ENCODE results near the gene PLPP7. TPM values are rescaled to one million over a fixed set of nuclear protein-coding genes. Genes with fewer than 3 reads are reported as not detected.

Gene PLPP7
- total and polyA plus RNA-seq, 11 donors, result 56.1 to 293 (median 109) TPM

DNA sequence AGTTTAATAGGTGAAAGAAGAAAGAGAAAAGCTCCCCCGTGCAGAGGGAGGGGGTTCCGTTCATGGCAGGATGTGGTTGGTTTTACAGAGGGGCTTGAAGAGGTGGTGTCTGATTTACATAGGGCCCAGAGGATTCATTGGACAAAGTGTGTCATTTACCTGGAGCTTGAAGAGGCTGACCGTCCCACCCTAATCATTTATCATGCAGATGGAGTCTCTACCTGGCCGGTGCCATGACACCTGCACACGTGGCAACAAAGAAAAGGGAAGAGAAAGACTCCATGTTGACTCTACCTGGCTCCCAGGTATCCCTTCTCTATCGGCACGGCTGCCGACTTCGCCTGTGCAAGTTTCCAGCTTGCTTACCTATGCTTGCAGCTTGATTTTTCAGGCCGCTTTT lies 69.0 kb downstream of the PLPP7 start:
- intact Hi-C loops (cut with DNase I), result loop anchor here in 1 of 10 donors (10.0 kb wide), 1 partner anchor 386 kb away; the partner anchor contains the start of gene RAPGEF1
- DNase-seq (peak in 1 of 5 donors; percentile 27), ATAC-seq (no peak)
- Histone ChIP-seq H3K27ac (no peak overlapping the region), H3K9me3 (no peaks in the 10 kb centered on the region), H3K36me3 (no peaks in the 10 kb centered on the region), H3K4me3 (no peak overlapping the region), H3K4me1 (peaks cover 0 to 23% (median 4%) of the 10 kb centered on the region in 12 donors), H3K27me3 (no peaks in the 10 kb centered on the region)
- TF ChIP-seq, protein P1, sequence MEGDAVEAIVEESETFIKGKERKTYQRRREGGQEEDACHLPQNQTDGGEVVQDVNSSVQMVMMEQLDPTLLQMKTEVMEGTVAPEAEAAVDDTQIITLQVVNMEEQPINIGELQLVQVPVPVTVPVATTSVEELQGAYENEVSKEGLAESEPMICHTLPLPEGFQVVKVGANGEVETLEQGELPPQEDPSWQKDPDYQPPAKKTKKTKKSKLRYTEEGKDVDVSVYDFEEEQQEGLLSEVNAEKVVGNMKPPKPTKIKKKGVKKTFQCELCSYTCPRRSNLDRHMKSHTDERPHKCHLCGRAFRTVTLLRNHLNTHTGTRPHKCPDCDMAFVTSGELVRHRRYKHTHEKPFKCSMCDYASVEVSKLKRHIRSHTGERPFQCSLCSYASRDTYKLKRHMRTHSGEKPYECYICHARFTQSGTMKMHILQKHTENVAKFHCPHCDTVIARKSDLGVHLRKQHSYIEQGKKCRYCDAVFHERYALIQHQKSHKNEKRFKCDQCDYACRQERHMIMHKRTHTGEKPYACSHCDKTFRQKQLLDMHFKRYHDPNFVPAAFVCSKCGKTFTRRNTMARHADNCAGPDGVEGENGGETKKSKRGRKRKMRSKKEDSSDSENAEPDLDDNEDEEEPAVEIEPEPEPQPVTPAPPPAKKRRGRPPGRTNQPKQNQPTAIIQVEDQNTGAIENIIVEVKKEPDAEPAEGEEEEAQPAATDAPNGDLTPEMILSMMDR (IDR thresholded peaks at IDR 0.05), result no peak
- TF ChIP-seq POLR2A (IDR thresholded peaks at IDR 0.05), result no peak
- WGBS, 4 donors, result 82 to 92% (median 84%) methylated on average over 10 of the region's 10 CpGs

Other genes with a start within 250 kb of the PLPP7 start
- gene AIF1L, start 193.2 kb upstream of the PLPP7 start, total RNA-seq, result 10 to 100 TPM; 12.1 to 93.8 (median 23.7) TPM
- 10 to 100 TPM; 15.9 to 23.1 TPM for gene AIF1L, start 193.2 kb upstream of the PLPP7 start, polyA plus RNA-seq
- 10 to 100 TPM; 19.2 to 45.1 (median 25.7) TPM for gene NUP214, start 164.1 kb upstream of the PLPP7 start, total RNA-seq
- gene NUP214, start 164.1 kb upstream of the PLPP7 start, polyA plus RNA-seq, result 10 to 100 TPM; 13.7 to 13.8 TPM
- gene FAM78A, start 13.2 kb upstream of the PLPP7 start, total RNA-seq, result 10 to 100 TPM; 24.8 to 36.0 (median 33.4) TPM
- 10 to 100 TPM; 13.6 to 37.9 TPM for gene FAM78A, start 13.2 kb upstream of the PLPP7 start, polyA plus RNA-seq
- gene PRRC2B, start 104.4 kb downstream of the PLPP7 start, total RNA-seq, result 100 to 1,000 TPM in 8 of 9 donors, 10 to 100 TPM in 1; 88.2 to 193 (median 126) TPM
- gene PRRC2B, start 104.4 kb downstream of the PLPP7 start, polyA plus RNA-seq, result 10 to 100 TPM; 59.9 to 71.2 TPM
- 10 to 100 TPM; 15.3 to 28.8 (median 20.3) TPM for gene POMT1, start 213.2 kb downstream of the PLPP7 start, total RNA-seq
- gene POMT1, start 213.2 kb downstream of the PLPP7 start, polyA plus RNA-seq, result 10 to 100 TPM; 18.4 to 20.3 TPM
- gene UCK1, start 241.5 kb downstream of the PLPP7 start, total RNA-seq, result 10 to 100 TPM; 16.4 to 45.1 (median 24.9) TPM
- 10 to 100 TPM; 22.5 to 36.5 TPM for gene UCK1, start 241.5 kb downstream of the PLPP7 start, polyA plus RNA-seq

All from heart left ventricle (tissue), 16 donors.